Choroid plexus epithelial cell (primary cell): ENCODE results near the gene PPP1CC.

Experiments
- DNase-seq: peaks from one replicate; pipeline ENCODE4 v3.0.0-alpha.2; 2010; ENCODE audit warnings: low read depth
- H3K4me3 ChIP-seq: 2 replicates; pipeline ENCODE4 v1.5.1; 2011; ENCODE audit warnings: low read depth, mild to moderate bottlenecking, control low read depth, low read length, moderate library complexity
- CTCF ChIP-seq: conservative IDR thresholded peaks from 2 replicates; pipeline ENCODE4 v1.5.1; 2011; ENCODE audit warnings: low read depth, mild to moderate bottlenecking, control low read depth, inconsistent platforms, low read length, moderate library complexity

Gene PPP1CC

GRCh38 chr12:110780448-110780847 is 37.8 kb upstream of the PPP1CC start:
- no peak for TF ChIP-seq CTCF
- no peak for DNase-seq
- H3K4me3 ChIP-seq = no peak overlapping the region

- H3K4me3 ChIP-seq = no peak overlapping the region
- TF ChIP-seq CTCF = no peak
- DNase-seq = no peak
Measured at GRCh38 chr12:110778833-110779577, 36.3 kb upstream of the PPP1CC start.

GRCh38 chr12:110776410-110776809 is 33.7 kb upstream of the PPP1CC start:
- no peak for TF ChIP-seq CTCF
- DNase-seq = no peak

GRCh38 chr12:110775997-110776396 is 33.3 kb upstream of the PPP1CC start:
- H3K4me3 ChIP-seq = no peak overlapping the region
- no peak for DNase-seq
- no peak for TF ChIP-seq CTCF

More at GRCh38 chr12:110776410-110776809, 33.7 kb upstream of the PPP1CC start:
- no peak overlapping the region for H3K4me3 ChIP-seq

GRCh38 chr12:110774824-110775223 is 32.1 kb upstream of the PPP1CC start:
- no peak for TF ChIP-seq CTCF
- no peak overlapping the region for H3K4me3 ChIP-seq
- no peak for DNase-seq

- no peak for TF ChIP-seq CTCF
- H3K4me3 ChIP-seq = no peak overlapping the region
- DNase-seq = no peak
Measured at GRCh38 chr12:110768960-110769359, 26.3 kb upstream of the PPP1CC start.

- H3K4me3 ChIP-seq = no peak overlapping the region
- no peak for TF ChIP-seq CTCF
- no peak for DNase-seq
Measured at GRCh38 chr12:110767863-110768262, 25.2 kb upstream of the PPP1CC start.
